Rectal smooth muscle tissue (tissue), 1 donor: ENCODE results near the gene SLC25A12.
A peak's percentile ranks its signal among the peaks of the same experiment; 100 is the strongest.

Experiments
- H3K27ac ChIP-seq: one replicate; pipeline ENCODE4 v1.7.0; 2013; ENCODE audit warnings: low read depth, low read length, inconsistent platforms
- H3K27me3 ChIP-seq: one replicate; pipeline ENCODE4 v1.7.0; 2013; ENCODE audit warnings: low read length; ENCODE audit not compliant: control insufficient read depth, insufficient read depth
- H3K36me3 ChIP-seq: one replicate; pipeline ENCODE4 v1.7.0; 2013; ENCODE audit warnings: low read length; ENCODE audit not compliant: control insufficient read depth, insufficient read depth
- H3K4me1 ChIP-seq: one replicate; pipeline ENCODE4 v1.7.0; 2013; ENCODE audit warnings: low read length; ENCODE audit not compliant: control insufficient read depth, insufficient read depth
- H3K4me3 ChIP-seq: one replicate; pipeline ENCODE4 v1.7.0; 2013; ENCODE audit warnings: low read length
- H3K9ac ChIP-seq: one replicate; pipeline ENCODE4 v1.7.0; 2013; ENCODE audit warnings: low read length

SLC25A12 gene

GRCh38 chr2:171893824-171894611 is at the start of gene SLC25A12:
Gene SLC25A12 (minus strand): TSS chr2:171894244. CDS start chr2:171894214, 30 bp downstream.
- no peaks in the 10 kb centered on the region for H3K27me3 ChIP-seq
- peak within 1 kb of the TSS; percentile 77 for H3K9ac ChIP-seq
- peak within 1 kb of the TSS; percentile 91 for H3K4me3 ChIP-seq
- peaks cover 10% of the 10 kb centered on the region for H3K4me1 ChIP-seq
- peak within 1 kb of the TSS; percentile 72 for H3K27ac ChIP-seq
- no peaks in the 10 kb centered on the region for H3K36me3 ChIP-seq

- Histone ChIP-seq H3K4me1 (no peaks in the 10 kb centered on the region), H3K27me3 (no peaks in the 10 kb centered on the region), H3K9ac (no peak overlapping the region), H3K4me3 (no peak overlapping the region), H3K27ac (no peak overlapping the region), H3K36me3 (peaks cover 2% of the 10 kb centered on the region)
These were observed 47.3 kb upstream of the SLC25A12 start for GRCh38 chr2:171941316-171941699.

GRCh38 chr2:171939743-171940071 is 45.7 kb upstream of the SLC25A12 start:
- Histone ChIP-seq H3K27me3 (no peaks in the 10 kb centered on the region), H3K4me3 (no peak overlapping the region), H3K4me1 (no peaks in the 10 kb centered on the region), H3K36me3 (peaks cover 2% of the 10 kb centered on the region), H3K27ac (no peak overlapping the region), H3K9ac (no peak overlapping the region)

- Histone ChIP-seq H3K4me1 (no peaks in the 10 kb centered on the region), H3K27me3 (no peaks in the 10 kb centered on the region), H3K27ac (no peak overlapping the region), H3K36me3 (peaks cover 2% of the 10 kb centered on the region), H3K4me3 (no peak overlapping the region), H3K9ac (no peak overlapping the region)
These were observed 45.2 kb upstream of the SLC25A12 start for GRCh38 chr2:171939058-171939742.

- Histone ChIP-seq H3K27me3 (no peaks in the 10 kb centered on the region), H3K9ac (no peak overlapping the region), H3K36me3 (no peaks in the 10 kb centered on the region), H3K4me3 (no peak overlapping the region), H3K4me1 (no peaks in the 10 kb centered on the region), H3K27ac (no peak overlapping the region)
These were observed 36.3 kb upstream of the SLC25A12 start for GRCh38 chr2:171930385-171930784.

GRCh38 chr2:171924170-171924942 is 30.3 kb upstream of the SLC25A12 start:
- Histone ChIP-seq H3K4me3 (no peak overlapping the region), H3K27ac (no peak overlapping the region), H3K36me3 (no peaks in the 10 kb centered on the region), H3K4me1 (peaks cover 18% of the 10 kb centered on the region), H3K9ac (no peak overlapping the region), H3K27me3 (no peaks in the 10 kb centered on the region)

GRCh38 chr2:171923206-171923605 is 29.2 kb upstream of the SLC25A12 start:
- peak overlapping the region; percentile 97 for H3K27ac ChIP-seq
- peak overlapping the region; percentile 100 for H3K4me3 ChIP-seq
- peaks cover 18% of the 10 kb centered on the region for H3K4me1 ChIP-seq
- H3K9ac ChIP-seq: peak overlapping the region; percentile 56
- H3K36me3 ChIP-seq: no peaks in the 10 kb centered on the region
- no peaks in the 10 kb centered on the region for H3K27me3 ChIP-seq

GRCh38 chr2:171922230-171923022 is 28.4 kb upstream of the SLC25A12 start, which contains the start of gene HAT1:
Gene HAT1 (plus strand): TSS chr2:171922461. CDS start chr2:171922501, 40 bp downstream.
- Histone ChIP-seq H3K36me3 (no peaks in the 10 kb centered on the region), H3K27ac (peak within 1 kb of the TSS; percentile 97), H3K27me3 (no peaks in the 10 kb centered on the region), H3K4me1 (peaks cover 18% of the 10 kb centered on the region), H3K9ac (peak within 1 kb of the TSS; percentile 99), H3K4me3 (peak within 1 kb of the TSS; percentile 100)

- H3K4me3 ChIP-seq: peak overlapping the region; percentile 61
- H3K4me1 ChIP-seq: peaks cover 18% of the 10 kb centered on the region
- no peaks in the 10 kb centered on the region for H3K36me3 ChIP-seq
- peak overlapping the region; percentile 80 for H3K27ac ChIP-seq
- peak overlapping the region; percentile 13 for H3K9ac ChIP-seq
- H3K27me3 ChIP-seq: no peaks in the 10 kb centered on the region
These were observed 27.9 kb upstream of the SLC25A12 start for GRCh38 chr2:171921970-171922229.

- Histone ChIP-seq H3K27ac (no peak overlapping the region), H3K36me3 (no peaks in the 10 kb centered on the region), H3K4me1 (peaks cover 18% of the 10 kb centered on the region), H3K9ac (no peak overlapping the region), H3K4me3 (no peak overlapping the region), H3K27me3 (no peaks in the 10 kb centered on the region)
These were observed 25.4 kb upstream of the SLC25A12 start for GRCh38 chr2:171919453-171919852.

- Histone ChIP-seq H3K27ac (no peak overlapping the region), H3K36me3 (no peaks in the 10 kb centered on the region), H3K9ac (no peak overlapping the region), H3K4me3 (no peak overlapping the region), H3K4me1 (no peaks in the 10 kb centered on the region), H3K27me3 (no peaks in the 10 kb centered on the region)
These were observed 19.5 kb upstream of the SLC25A12 start for GRCh38 chr2:171913517-171913916.

- Histone ChIP-seq H3K9ac (no peak overlapping the region), H3K27ac (no peak overlapping the region), H3K4me3 (no peak overlapping the region), H3K36me3 (no peaks in the 10 kb centered on the region), H3K4me1 (no peaks in the 10 kb centered on the region), H3K27me3 (no peaks in the 10 kb centered on the region)
These were observed 16.4 kb upstream of the SLC25A12 start for GRCh38 chr2:171910494-171910893.
